Mesendoderm (in vitro differentiated cells): ENCODE data around the gene PTPA.

Experiments
- DNase-seq: peaks from one replicate; pipeline ENCODE4 v3.0.0; 2013
- H2AK5ac ChIP-seq: 2 replicates; pipeline ENCODE4 v1.6.1; 2013; ENCODE audit warnings: low read length, inconsistent platforms
- H2BK120ac ChIP-seq: 2 replicates; pipeline ENCODE4 v1.6.1; 2013; ENCODE audit warnings: low read depth, mild to moderate bottlenecking, low read length, moderate library complexity, mixed read lengths
- H2BK15ac ChIP-seq: replicated peaks from 2 replicates; pipeline ENCODE4 v1.6.1; 2013; ENCODE audit warnings: low read depth, mild to moderate bottlenecking, moderate library complexity
- H2BK5ac ChIP-seq: 2 replicates; pipeline ENCODE4 v1.6.1; 2013; ENCODE audit warnings: low read length, inconsistent platforms
- H3K18ac ChIP-seq: 2 replicates; pipeline ENCODE4 v1.6.1; 2013; ENCODE audit warnings: mild to moderate bottlenecking, low read length, mixed read lengths
- H3K23ac ChIP-seq: one replicate; pipeline ENCODE4 v1.6.1; 2013; ENCODE audit warnings: low read length
- H3K27ac ChIP-seq: 2 replicates; pipeline ENCODE4 v1.5.1; 2013; ENCODE audit warnings: low read depth, mild to moderate bottlenecking, inconsistent platforms, low read length, moderate library complexity
- H3K27me3 ChIP-seq: 2 replicates; pipeline ENCODE4 v1.6.1; 2013; ENCODE audit warnings: low read length, control low read depth, mild to moderate bottlenecking, inconsistent platforms; ENCODE audit not compliant: insufficient read depth, poor library complexity
- H3K36me3 ChIP-seq: 2 replicates; pipeline ENCODE4 v1.6.1; 2013; ENCODE audit warnings: low read length, inconsistent platforms; ENCODE audit not compliant: control insufficient read depth, insufficient read depth
- H3K4ac ChIP-seq: one replicate; pipeline ENCODE4 v1.6.1; 2013; ENCODE audit warnings: low read depth, mild to moderate bottlenecking, low read length, moderate library complexity
- H3K4me1 ChIP-seq: 2 replicates; pipeline ENCODE4 v1.6.1; 2013; ENCODE audit warnings: low read depth, low read length, inconsistent platforms; ENCODE audit not compliant: control insufficient read depth
- H3K4me2 ChIP-seq: 2 replicates; pipeline ENCODE4 v1.6.1; 2013; ENCODE audit warnings: low read length
- H3K4me3 ChIP-seq: 2 replicates; pipeline ENCODE4 v1.5.1; 2013; ENCODE audit warnings: mild to moderate bottlenecking, low read length
- H3K56ac ChIP-seq: one replicate; pipeline ENCODE4 v1.6.1; 2013; ENCODE audit warnings: low read length
- H3K79me1 ChIP-seq: 2 replicates; pipeline ENCODE4 v1.6.1; 2013; ENCODE audit warnings: low read length, inconsistent platforms
- H3K79me2 ChIP-seq: 2 replicates; pipeline ENCODE4 v1.6.1; 2013; ENCODE audit warnings: mild to moderate bottlenecking, low read length; ENCODE audit not compliant: control insufficient read depth, insufficient read depth
- H3K9ac ChIP-seq: 2 replicates; pipeline ENCODE4 v1.6.1; 2013; ENCODE audit warnings: low read length, inconsistent platforms
- H4K5ac ChIP-seq: one replicate; pipeline ENCODE4 v1.6.1; 2013; ENCODE audit warnings: low read length
- H4K8ac ChIP-seq: one replicate; pipeline ENCODE4 v1.6.1; 2013; ENCODE audit warnings: low read depth, mild to moderate bottlenecking, control low read depth, low read length, moderate library complexity
- WGBS: extraction: QIAGEN DNeasy Blood & Tissue Kit; methylation state at CpG from one replicate; pipeline ENCODE4 v1.1.7; 2013; ENCODE audit warnings: low lambda C conversion rate, missing lambda C conversion rate; ENCODE audit not compliant: insufficient coverage; ENCODE audit errors: extremely low coverage; 5-methylcytosine and 5-hydroxymethylcytosine counted together

PTPA gene

DNA sequence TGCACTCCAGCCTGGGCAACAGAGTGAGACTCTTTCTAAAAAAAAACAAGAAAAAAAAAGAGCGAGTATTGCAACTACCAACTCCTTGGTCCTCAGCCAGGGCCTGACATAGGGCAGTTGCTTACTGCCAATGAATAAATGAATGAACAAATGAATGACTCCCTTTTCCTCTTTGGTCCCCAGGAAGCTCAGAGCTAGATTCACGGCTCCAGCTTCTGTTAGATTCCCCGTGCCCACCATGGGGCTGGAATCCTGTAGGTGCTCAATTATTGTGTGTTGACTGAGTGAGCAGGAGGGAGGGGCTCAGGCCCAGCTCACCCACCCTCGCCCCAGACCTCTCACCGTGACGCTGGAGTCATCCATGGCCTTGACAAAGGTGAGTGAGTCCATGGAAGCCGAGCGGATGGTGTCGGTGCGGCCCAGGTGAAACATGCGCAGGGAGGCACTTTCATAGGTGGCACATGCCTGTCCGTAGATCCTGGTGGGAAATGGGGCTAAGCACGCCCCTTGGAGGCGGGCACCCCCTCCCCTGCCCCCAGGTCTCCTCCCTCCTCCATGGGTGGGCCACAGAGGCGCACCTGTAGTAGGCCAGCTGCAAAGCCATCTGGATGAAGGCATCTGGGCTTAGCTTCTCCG is 13.4 kb upstream of the PTPA start:
- no CpG with 5 or more reads among the region's 16 CpGs for WGBS
- no peak overlapping the region for H3K4me3 ChIP-seq

DNA sequence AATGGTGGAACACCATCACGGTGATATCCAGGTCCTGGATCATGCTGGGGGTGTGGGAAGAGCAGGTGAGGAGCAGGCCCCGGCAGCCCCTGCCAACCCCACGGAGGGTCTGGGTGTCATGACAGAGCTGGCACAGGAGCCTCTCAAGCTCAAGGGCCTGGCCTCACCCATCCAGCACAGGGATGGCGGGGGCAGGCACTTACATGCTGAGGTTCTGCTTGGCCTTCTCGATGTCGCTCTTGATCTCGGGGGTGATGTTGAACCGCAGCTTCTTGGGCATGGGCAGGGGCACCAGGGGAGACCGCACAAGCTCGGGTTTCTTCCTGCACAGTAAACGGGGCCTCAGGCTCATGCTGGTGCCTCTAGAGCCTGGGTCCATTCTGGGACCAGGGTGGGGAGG is 12.9 kb upstream of the PTPA start:
- WGBS = no CpG with 5 or more reads among the region's 11 CpGs
- no peak overlapping the region for H2BK5ac ChIP-seq
- no peak for DNase-seq
- H3K27me3 ChIP-seq = no peaks in the 10 kb centered on the region
- no peaks in the 10 kb centered on the region for H3K79me2 ChIP-seq
- no peak overlapping the region for H3K27ac ChIP-seq
- H2BK15ac ChIP-seq = no peak overlapping the region
- no peak overlapping the region for H2BK120ac ChIP-seq
- no peak overlapping the region for H4K8ac ChIP-seq
- no peak overlapping the region for H3K18ac ChIP-seq
- H4K5ac ChIP-seq = no peak overlapping the region
- H2AK5ac ChIP-seq = no peak overlapping the region
- no peak overlapping the region for H3K23ac ChIP-seq
- H3K79me1 ChIP-seq = no peaks in the 10 kb centered on the region
- H3K4me2 ChIP-seq = no peak overlapping the region
- H3K4me3 ChIP-seq = no peak overlapping the region
- H3K9ac ChIP-seq = no peak overlapping the region
- H3K4ac ChIP-seq = no peak overlapping the region
- no peaks in the 10 kb centered on the region for H3K4me1 ChIP-seq
- no peaks in the 10 kb centered on the region for H3K36me3 ChIP-seq
- H3K56ac ChIP-seq = no peak overlapping the region

More for the DNA sequence above, 13.4 kb upstream of the PTPA start:
- H3K4ac ChIP-seq = no peak overlapping the region
- no peak overlapping the region for H2AK5ac ChIP-seq
- no peaks in the 10 kb centered on the region for H3K79me1 ChIP-seq
- H2BK5ac ChIP-seq = no peak overlapping the region
- no peak for DNase-seq
- H3K27ac ChIP-seq = no peak overlapping the region
- no peak overlapping the region for H4K5ac ChIP-seq
- no peak overlapping the region for H3K4me2 ChIP-seq
- no peaks in the 10 kb centered on the region for H3K79me2 ChIP-seq
- no peak overlapping the region for H2BK15ac ChIP-seq
- no peak overlapping the region for H3K18ac ChIP-seq
- no peak overlapping the region for H3K9ac ChIP-seq
- no peak overlapping the region for H2BK120ac ChIP-seq
- no peaks in the 10 kb centered on the region for H3K27me3 ChIP-seq
- no peaks in the 10 kb centered on the region for H3K4me1 ChIP-seq
- no peaks in the 10 kb centered on the region for H3K36me3 ChIP-seq
- no peak overlapping the region for H3K56ac ChIP-seq
- H4K8ac ChIP-seq = no peak overlapping the region
- H3K23ac ChIP-seq = no peak overlapping the region

- no peaks in the 10 kb centered on the region for H3K4me1 ChIP-seq
- peak; percentile 61 for DNase-seq
- no peak overlapping the region for H2BK120ac ChIP-seq
- H3K36me3 ChIP-seq = no peaks in the 10 kb centered on the region
- no peak overlapping the region for H2BK15ac ChIP-seq
- no peaks in the 10 kb centered on the region for H3K27me3 ChIP-seq
- H4K8ac ChIP-seq = no peak overlapping the region
- no peak overlapping the region for H2AK5ac ChIP-seq
- H4K5ac ChIP-seq = no peak overlapping the region
- no peak overlapping the region for H3K4me2 ChIP-seq
- no peaks in the 10 kb centered on the region for H3K79me1 ChIP-seq
- no peak overlapping the region for H3K4me3 ChIP-seq
- H3K23ac ChIP-seq = no peak overlapping the region
- H3K27ac ChIP-seq = no peak overlapping the region
- H2BK5ac ChIP-seq = no peak overlapping the region
- H3K18ac ChIP-seq = no peak overlapping the region
- no peaks in the 10 kb centered on the region for H3K79me2 ChIP-seq
- H3K9ac ChIP-seq = no peak overlapping the region
- WGBS = no CpG with 5 or more reads among the region's 28 CpGs
- no peak overlapping the region for H3K4ac ChIP-seq
- no peak overlapping the region for H3K56ac ChIP-seq
Observed at GRCh38 chr9:129100383-129101169, 10.6 kb upstream of the PTPA start.

DNA sequence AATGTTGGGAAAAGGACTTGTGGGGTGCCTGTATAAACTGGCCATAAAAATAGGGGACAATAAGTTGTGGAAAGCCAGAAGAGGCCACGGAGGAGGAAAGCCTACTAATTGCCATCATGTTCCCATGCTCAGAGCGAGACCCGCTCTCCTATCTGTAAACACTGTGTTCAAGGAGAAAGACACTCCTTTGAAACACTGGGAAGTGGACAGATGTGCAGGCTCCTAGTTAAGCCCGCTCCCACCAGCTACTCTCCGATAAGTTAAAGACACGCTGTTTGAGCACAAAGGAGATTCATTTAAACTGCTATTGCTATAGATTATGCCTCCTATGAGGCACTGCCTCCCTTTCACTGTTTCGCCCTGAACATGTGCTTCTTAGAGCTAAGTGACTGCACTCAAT is 9.9 kb upstream of the PTPA start:
- WGBS = no CpG with 5 or more reads among the region's 7 CpGs

DNA sequence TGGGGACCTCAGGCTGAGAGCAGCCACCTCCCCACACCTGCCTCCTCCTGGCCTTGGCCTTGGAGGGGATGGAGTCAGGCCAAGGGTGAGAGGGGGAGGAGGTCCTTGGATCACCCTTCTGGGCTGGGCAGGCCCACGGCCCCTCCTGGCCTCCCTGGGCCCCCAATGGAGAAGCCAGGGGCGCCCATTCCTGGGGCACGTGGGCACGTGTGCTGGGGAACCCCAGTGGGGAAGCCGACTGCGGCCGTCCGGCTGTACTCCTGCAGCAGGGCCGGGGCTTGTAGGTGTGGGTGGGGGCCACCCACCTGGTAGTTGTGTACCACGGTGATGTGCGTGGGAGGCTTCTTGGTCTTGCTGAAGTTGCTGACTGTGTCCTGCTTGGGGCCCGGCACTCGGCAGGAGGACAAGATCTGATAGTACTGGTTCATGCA is 9.1 kb upstream of the PTPA start:
- no peaks in the 10 kb centered on the region for H3K36me3 ChIP-seq

More for the DNA sequence above, 9.9 kb upstream of the PTPA start:
- no peak for DNase-seq
- no peak overlapping the region for H3K4ac ChIP-seq
- H3K27me3 ChIP-seq = no peaks in the 10 kb centered on the region
- H2BK5ac ChIP-seq = no peak overlapping the region
- H3K18ac ChIP-seq = no peak overlapping the region
- no peak overlapping the region for H3K4me2 ChIP-seq
- no peak overlapping the region for H3K23ac ChIP-seq
- no peak overlapping the region for H4K8ac ChIP-seq
- no peak overlapping the region for H4K5ac ChIP-seq
- H2AK5ac ChIP-seq = no peak overlapping the region
- H3K9ac ChIP-seq = no peak overlapping the region
- H3K27ac ChIP-seq = no peak overlapping the region
- H2BK15ac ChIP-seq = no peak overlapping the region
- H3K36me3 ChIP-seq = no peaks in the 10 kb centered on the region
- H3K56ac ChIP-seq = no peak overlapping the region
- H3K79me1 ChIP-seq = no peaks in the 10 kb centered on the region
- no peak overlapping the region for H2BK120ac ChIP-seq
- H3K4me3 ChIP-seq = no peak overlapping the region
- no peaks in the 10 kb centered on the region for H3K4me1 ChIP-seq
- no peaks in the 10 kb centered on the region for H3K79me2 ChIP-seq

More for the DNA sequence above, 9.1 kb upstream of the PTPA start:
- no CpG with 5 or more reads among the region's 13 CpGs for WGBS
- Histone ChIP-seq H3K56ac (no peak overlapping the region), H3K4ac (no peak overlapping the region), H4K5ac (no peak overlapping the region), H4K8ac (no peak overlapping the region), H2BK15ac (no peak overlapping the region), H3K18ac (no peak overlapping the region), H3K9ac (no peak overlapping the region), H3K27ac (no peak overlapping the region), H2AK5ac (no peak overlapping the region), H3K27me3 (no peaks in the 10 kb centered on the region), H3K79me2 (no peaks in the 10 kb centered on the region), H2BK5ac (no peak overlapping the region), H3K4me1 (no peaks in the 10 kb centered on the region), H3K79me1 (no peaks in the 10 kb centered on the region), H3K4me2 (no peak overlapping the region), H2BK120ac (no peak overlapping the region), H3K23ac (no peak overlapping the region), H3K4me3 (no peak overlapping the region)
- no peak for DNase-seq
